Mucosa of descending colon (tissue), 3 donors: ENCODE data around the gene PXMP2. TPM values are rescaled to one million over a fixed set of nuclear protein-coding genes. Genes with fewer than 3 reads are reported as not detected.

Source experiments
- ATAC-seq: fragments of 200-7000 bp; cut with Tn5 transposase; one replicate; pipeline ENCODE4 v1.9.1; 2020; ENCODE audit warnings: mild to moderate bottlenecking, moderate library complexity
- DNase-seq, 3 donors: peaks; one replicate each; pipeline ENCODE4 v3.0.0-alpha.2; 2020
- H3K36me3 ChIP-seq: fragments of 200-600 bp; one replicate; pipeline ENCODE4 v1.8.0; 2021; ENCODE audit warnings: low read depth, mild to moderate bottlenecking
- H3K4me1 ChIP-seq: fragments of 200-600 bp; one replicate; pipeline ENCODE4 v1.8.0; 2021; ENCODE audit warnings: low read depth, mild to moderate bottlenecking
- H3K4me3 ChIP-seq: fragments of 200-600 bp; one replicate; pipeline ENCODE4 v1.8.0; 2021; ENCODE audit warnings: mild to moderate bottlenecking
- H3K9me3 ChIP-seq: fragments of 200-600 bp; one replicate; pipeline ENCODE4 v1.8.0; 2021; ENCODE audit warnings: mild to moderate bottlenecking
- intact Hi-C, 2 donors: fragments of 100-400 bp; cut with DNase I in 1 of 2; cut with micrococcal nuclease in 1 of 2; formaldehyde crosslinking; loops; one replicate each; pipeline versions ENCODE4 v1.11.0 to v1.11.1; 2022; cut with DNase I, micrococcal nuclease
- total RNA-seq, 3 donors: library from RNA; stranded (reverse); fragmentation: NEBNext Ultra II Directional in 2 of 3; extraction: Animal tissue kit (Norgen Biotek cat#: 25700) in 2 of 3; gene quantifications; one replicate each; pipeline versions ENCODE4 v1.2.1 to v1.2.4, GENCODE V29; 2021 to 2023
- TF ChIP-seq, protein P1 (sequence below): fragments of 200-600 bp; IDR thresholded peaks from one replicate; pipeline ENCODE4 v1.8.0; 2022; ENCODE audit warnings: antibody characterized with exemption, mild to moderate bottlenecking
- donor health status: DM: no; HTN: no; CAD: no; lungs with moderate emphysema.
- donor health status: DM: no; HTN: no; CAD: no.
- donor health status: DM: no; HTN: yes; CAD: no.

PXMP2 gene
- total RNA-seq, 3 donors from 2014 or later = 52.1 to 141 (median 66.3) TPM

DNA sequence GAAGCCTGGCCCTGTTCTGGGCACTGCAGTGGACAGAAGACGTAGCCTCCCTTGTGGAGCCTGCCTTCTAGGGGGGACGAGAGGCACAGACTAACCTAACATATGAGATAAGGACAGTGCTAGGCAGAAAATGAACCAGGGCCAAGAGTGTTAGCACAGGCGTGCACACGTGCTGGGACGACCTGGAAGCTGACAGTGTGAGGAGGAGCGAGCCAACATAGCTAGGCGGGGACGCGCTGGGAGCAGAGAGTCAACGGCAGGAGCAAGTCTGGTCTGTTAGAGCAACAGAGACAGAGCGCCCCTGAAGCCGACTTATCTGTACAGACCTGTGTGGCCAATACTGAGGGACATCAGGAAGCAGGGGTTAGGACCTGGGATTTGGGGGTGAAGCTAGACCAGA lies 8.0 kb downstream of the PXMP2 start:
- H3K4me3 ChIP-seq = no peak overlapping the region

DNA sequence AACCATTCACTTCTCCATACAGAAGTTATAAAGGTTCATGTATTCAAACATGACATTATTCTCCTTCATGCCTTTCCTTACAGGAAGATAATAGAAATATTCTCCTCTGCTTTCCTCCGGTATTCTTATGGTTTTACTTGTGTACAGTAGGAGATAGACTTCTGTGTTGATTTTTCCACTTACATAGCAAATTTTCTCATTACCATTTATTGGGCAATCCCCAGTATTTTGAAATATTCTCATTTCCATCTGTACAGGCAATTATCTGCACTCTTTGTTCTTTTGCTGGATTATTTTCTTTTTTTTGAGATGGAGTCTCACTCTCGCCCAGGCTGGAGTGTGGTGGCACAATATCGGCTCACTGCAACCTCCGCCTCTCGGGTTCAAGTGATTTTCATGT lies 11.0 kb downstream of the PXMP2 start:
- TF ChIP-seq, protein P1, sequence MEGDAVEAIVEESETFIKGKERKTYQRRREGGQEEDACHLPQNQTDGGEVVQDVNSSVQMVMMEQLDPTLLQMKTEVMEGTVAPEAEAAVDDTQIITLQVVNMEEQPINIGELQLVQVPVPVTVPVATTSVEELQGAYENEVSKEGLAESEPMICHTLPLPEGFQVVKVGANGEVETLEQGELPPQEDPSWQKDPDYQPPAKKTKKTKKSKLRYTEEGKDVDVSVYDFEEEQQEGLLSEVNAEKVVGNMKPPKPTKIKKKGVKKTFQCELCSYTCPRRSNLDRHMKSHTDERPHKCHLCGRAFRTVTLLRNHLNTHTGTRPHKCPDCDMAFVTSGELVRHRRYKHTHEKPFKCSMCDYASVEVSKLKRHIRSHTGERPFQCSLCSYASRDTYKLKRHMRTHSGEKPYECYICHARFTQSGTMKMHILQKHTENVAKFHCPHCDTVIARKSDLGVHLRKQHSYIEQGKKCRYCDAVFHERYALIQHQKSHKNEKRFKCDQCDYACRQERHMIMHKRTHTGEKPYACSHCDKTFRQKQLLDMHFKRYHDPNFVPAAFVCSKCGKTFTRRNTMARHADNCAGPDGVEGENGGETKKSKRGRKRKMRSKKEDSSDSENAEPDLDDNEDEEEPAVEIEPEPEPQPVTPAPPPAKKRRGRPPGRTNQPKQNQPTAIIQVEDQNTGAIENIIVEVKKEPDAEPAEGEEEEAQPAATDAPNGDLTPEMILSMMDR = no peak
- H3K36me3 ChIP-seq = no peaks in the 10 kb centered on the region
- DNase-seq (no peak), ATAC-seq (no peak)
- intact Hi-C loops = no loop called here
- H3K4me1 ChIP-seq = no peaks in the 10 kb centered on the region
- H3K9me3 ChIP-seq = no peaks in the 10 kb centered on the region
- no peak overlapping the region for H3K4me3 ChIP-seq

More for the DNA sequence above, 8.0 kb downstream of the PXMP2 start:
- intact Hi-C loops = no loop called here
- H3K4me1 ChIP-seq = no peaks in the 10 kb centered on the region
- no peak for ATAC-seq
- no peaks in the 10 kb centered on the region for H3K9me3 ChIP-seq
- no peaks in the 10 kb centered on the region for H3K36me3 ChIP-seq
- TF ChIP-seq, protein P1 = no peak
- DNase-seq = no peak

DNA sequence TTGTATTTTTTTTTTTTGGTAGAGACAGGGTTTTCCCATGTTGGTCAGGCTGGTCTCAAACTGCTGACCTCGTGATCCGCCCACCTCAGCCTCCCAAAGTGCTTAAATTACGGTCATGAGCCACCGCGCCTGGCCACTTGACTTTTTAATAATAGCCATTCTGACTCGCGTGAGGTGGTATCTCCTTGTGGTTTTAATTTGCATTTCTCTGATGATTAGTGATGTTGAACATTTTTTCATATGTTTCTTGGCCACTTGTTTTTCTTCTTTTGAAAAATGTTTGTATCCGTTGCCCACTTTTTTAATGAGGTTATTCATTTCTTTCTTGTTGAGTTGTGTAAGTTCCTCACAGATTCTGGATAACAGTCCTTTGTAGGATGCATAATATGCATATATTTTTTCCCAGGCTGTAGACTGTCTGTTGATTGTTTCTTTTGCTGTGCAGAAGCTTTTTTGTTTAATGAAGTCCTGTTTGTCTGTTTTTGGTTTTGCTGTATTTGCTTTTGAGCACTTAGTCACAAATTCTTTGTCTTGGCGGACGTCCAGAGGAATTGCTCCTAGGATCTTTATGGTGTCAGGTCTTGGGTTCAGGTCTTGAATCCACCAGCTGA lies 12.9 kb downstream of the PXMP2 start:
- no peak for DNase-seq
- no peak for ATAC-seq
- TF ChIP-seq, protein P1 = no peak
- Histone ChIP-seq H3K36me3 (no peaks in the 10 kb centered on the region), H3K9me3 (no peaks in the 10 kb centered on the region), H3K4me3 (no peak overlapping the region), H3K4me1 (no peaks in the 10 kb centered on the region)
- intact Hi-C loops = no loop called here

DNA sequence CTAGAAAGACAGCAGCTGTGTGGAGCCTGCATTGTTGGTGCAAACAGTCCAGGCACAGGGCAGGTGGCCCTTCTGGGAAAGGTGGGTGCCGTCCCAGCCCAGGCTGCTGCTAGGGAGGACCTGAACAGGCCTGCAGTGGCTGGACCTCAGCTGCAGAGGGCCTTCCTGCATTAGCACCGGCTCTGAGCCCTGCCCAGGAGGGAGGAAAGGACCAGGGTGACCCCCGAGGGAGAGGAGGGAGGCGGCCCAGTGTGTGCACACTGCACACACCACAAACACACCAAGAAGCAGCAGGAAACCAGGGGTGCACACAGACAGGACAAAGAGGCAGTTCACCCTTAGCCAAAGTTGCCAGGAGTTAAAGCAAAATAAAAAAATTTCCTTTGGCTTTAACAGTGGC lies 15.3 kb downstream of the PXMP2 start:
- DNase-seq (no peak), ATAC-seq (no peak)
- H3K4me1 ChIP-seq = no peaks in the 10 kb centered on the region
- TF ChIP-seq, protein P1 = no peak
- intact Hi-C loops = no loop called here
- H3K4me3 ChIP-seq = no peak overlapping the region
- no peaks in the 10 kb centered on the region for H3K36me3 ChIP-seq
- H3K9me3 ChIP-seq = no peaks in the 10 kb centered on the region

DNA sequence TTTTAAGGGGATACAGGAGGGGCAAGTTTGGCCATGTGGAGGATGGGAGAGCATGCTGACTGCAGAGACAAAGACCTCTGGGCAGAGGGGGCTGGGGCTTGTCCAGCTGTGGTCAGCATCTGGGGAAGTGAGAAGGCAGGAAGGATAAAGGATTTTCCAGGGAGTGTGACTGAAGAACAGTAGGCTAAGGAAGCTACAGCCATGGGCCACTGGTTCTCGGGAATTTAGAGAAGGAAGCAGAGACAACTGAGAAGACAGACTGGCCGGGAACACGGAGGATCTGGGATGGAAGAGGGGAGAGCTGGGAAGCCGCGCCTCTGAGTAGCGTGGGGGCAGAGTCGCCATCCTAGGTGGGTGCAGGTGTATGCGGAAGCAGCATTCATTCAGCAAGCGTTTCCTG lies 16.3 kb downstream of the PXMP2 start:
- Histone ChIP-seq H3K4me3 (no peak overlapping the region), H3K36me3 (no peaks in the 10 kb centered on the region)
- no peak for ATAC-seq

More for the DNA sequence above, 16.3 kb downstream of the PXMP2 start:
- intact Hi-C loops = no loop called here
- no peak for DNase-seq
- Histone ChIP-seq H3K4me1 (no peaks in the 10 kb centered on the region), H3K9me3 (no peaks in the 10 kb centered on the region)
- TF ChIP-seq, protein P1 = no peak
